HL-60 (cell line): Measurements from ENCODE around the gene GSDMA.
A peak's percentile ranks its signal among the peaks of the same experiment; 100 is the strongest.

Experiments
- DNase-seq, 2 experiments: peaks; one replicate each; pipeline ENCODE4 v3.0.0-alpha.2; 2010 to 2020; ENCODE audit warnings: low read depth in 1 of 2, low spot score in 1 of 2
- H3K27ac ChIP-seq: fragments of 250-450 bp; sonication (Bioruptor Pico); replicated peaks from 2 replicates; pipeline ENCODE4 v1.5.1; 2020; ENCODE audit warnings: mild to moderate bottlenecking, moderate library complexity
- H3K27me3 ChIP-seq: fragments of 250-450 bp; sonication (Bioruptor Pico); 2 replicates; pipeline ENCODE4 v1.5.1; 2021; ENCODE audit warnings: mild to moderate bottlenecking, moderate library complexity; ENCODE audit not compliant: insufficient read depth, poor library complexity, severe bottlenecking
- H3K4me3 ChIP-seq: replicated peaks from 2 replicates; pipeline ENCODE4 v1.5.1; 2011; ENCODE audit warnings: mild to moderate bottlenecking, control low read depth, low read length; ENCODE audit not compliant: insufficient read depth
- GABPA ChIP-seq: IDR thresholded peaks from 2 replicates; pipeline ENCODE4 v1.6.1; 2012; ENCODE audit warnings: low read depth
- POLR2AphosphoS5 ChIP-seq: IDR thresholded peaks from 2 replicates; pipeline ENCODE4 v1.6.1; 2012; ENCODE audit warnings: low read depth
- SPI1 ChIP-seq: IDR thresholded peaks from 2 replicates; pipeline ENCODE4 v1.6.1; 2012; ENCODE audit warnings: low read depth, mild to moderate bottlenecking, borderline replicate concordance
- TF ChIP-seq, protein P1 (sequence below): IDR thresholded peaks from 2 replicates; pipeline ENCODE4 v1.6.1; 2012; ENCODE audit warnings: low read depth; ENCODE audit not compliant: insufficient replicate concordance
- TF ChIP-seq, protein P2 (sequence below): IDR thresholded peaks from one replicate; pipeline ENCODE4 v1.5.1; 2011; ENCODE audit warnings: low read length, control low read depth, inconsistent platforms; ENCODE audit not compliant: insufficient read depth

Gene GSDMA

DNA sequence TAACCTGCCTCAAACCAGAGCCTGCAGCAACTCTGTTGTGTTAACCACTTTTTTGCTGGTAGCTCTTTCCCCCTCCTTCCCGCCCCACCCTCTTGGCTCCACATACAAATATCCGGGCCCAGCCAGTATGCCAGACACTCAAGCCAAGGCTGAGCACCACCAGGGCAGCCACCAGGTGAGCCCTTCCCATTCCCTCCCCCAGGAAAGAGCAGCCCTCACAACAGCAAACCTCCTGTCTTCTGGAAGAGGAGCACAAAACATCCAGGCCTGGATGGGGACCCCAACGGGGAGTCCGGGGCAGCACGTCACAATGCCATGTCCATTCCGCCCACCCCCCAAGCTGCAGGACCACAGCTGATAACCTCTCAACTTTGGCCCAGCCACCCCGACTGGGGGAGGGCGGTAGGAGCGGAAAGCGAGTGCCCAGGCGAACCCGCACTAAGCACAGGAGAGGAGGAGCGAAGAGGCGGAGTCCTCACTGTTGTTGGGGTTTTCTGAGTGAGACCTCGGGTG lies 36.2 kb upstream of the GSDMA start:
- peak overlapping the region; percentile 76 for H3K27ac ChIP-seq
- TF ChIP-seq, protein P1, sequence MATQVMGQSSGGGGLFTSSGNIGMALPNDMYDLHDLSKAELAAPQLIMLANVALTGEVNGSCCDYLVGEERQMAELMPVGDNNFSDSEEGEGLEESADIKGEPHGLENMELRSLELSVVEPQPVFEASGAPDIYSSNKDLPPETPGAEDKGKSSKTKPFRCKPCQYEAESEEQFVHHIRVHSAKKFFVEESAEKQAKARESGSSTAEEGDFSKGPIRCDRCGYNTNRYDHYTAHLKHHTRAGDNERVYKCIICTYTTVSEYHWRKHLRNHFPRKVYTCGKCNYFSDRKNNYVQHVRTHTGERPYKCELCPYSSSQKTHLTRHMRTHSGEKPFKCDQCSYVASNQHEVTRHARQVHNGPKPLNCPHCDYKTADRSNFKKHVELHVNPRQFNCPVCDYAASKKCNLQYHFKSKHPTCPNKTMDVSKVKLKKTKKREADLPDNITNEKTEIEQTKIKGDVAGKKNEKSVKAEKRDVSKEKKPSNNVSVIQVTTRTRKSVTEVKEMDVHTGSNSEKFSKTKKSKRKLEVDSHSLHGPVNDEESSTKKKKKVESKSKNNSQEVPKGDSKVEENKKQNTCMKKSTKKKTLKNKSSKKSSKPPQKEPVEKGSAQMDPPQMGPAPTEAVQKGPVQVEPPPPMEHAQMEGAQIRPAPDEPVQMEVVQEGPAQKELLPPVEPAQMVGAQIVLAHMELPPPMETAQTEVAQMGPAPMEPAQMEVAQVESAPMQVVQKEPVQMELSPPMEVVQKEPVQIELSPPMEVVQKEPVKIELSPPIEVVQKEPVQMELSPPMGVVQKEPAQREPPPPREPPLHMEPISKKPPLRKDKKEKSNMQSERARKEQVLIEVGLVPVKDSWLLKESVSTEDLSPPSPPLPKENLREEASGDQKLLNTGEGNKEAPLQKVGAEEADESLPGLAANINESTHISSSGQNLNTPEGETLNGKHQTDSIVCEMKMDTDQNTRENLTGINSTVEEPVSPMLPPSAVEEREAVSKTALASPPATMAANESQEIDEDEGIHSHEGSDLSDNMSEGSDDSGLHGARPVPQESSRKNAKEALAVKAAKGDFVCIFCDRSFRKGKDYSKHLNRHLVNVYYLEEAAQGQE = no peak
- TF ChIP-seq GABPA (no peak), SPI1 (no peak), POLR2AphosphoS5 (no peak)
- TF ChIP-seq, protein P2, sequence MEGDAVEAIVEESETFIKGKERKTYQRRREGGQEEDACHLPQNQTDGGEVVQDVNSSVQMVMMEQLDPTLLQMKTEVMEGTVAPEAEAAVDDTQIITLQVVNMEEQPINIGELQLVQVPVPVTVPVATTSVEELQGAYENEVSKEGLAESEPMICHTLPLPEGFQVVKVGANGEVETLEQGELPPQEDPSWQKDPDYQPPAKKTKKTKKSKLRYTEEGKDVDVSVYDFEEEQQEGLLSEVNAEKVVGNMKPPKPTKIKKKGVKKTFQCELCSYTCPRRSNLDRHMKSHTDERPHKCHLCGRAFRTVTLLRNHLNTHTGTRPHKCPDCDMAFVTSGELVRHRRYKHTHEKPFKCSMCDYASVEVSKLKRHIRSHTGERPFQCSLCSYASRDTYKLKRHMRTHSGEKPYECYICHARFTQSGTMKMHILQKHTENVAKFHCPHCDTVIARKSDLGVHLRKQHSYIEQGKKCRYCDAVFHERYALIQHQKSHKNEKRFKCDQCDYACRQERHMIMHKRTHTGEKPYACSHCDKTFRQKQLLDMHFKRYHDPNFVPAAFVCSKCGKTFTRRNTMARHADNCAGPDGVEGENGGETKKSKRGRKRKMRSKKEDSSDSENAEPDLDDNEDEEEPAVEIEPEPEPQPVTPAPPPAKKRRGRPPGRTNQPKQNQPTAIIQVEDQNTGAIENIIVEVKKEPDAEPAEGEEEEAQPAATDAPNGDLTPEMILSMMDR = no peak
- H3K27me3 ChIP-seq = no peaks in the 10 kb centered on the region
- DNase-seq = peak; percentile 24 to 69
- peak overlapping the region; percentile 94 for H3K4me3 ChIP-seq

DNA sequence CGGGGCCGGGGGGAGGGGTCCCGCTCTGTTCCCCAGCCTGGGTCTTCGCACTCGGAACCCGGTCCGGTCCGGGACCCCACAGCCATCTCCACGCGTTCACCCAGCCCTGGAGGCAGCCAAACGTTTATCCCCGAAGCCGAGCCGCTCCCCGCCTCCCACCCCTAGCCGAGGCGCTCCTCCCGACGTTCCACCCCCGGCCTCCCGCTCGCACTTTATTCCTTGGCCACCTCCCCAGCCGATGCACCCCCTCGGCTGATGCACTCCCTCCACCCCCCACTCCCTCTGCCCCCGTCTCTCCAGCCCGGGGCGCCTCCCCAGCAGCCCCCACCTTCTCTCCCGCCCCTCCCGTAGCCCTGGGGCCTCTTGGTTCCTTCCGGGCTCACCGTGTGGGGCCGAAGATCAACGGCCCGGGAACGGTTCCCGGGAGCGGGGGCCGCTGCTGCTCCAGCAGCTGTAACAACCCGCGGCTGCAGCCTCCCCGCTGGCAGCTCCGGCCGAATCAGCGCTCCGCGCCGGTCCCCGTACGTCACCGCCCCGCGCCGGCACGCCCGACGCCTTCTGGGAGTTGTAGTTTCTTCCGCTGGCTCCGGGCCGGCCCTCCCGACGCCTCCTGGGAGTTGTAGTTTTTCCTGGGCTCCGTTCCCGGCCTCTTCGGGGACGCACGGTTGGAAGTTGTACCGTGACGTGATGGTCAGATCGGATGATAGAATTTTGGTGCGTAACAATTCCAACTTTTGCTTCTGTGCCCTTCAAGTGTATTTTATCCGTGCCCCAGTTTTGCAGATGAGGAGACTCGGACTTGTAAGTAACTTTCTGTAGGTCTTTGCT lies 35.5 kb upstream of the GSDMA start, which contains the start of the genes LRRC3C and ORMDL3:
Gene LRRC3C, plus strand, starts transcription at position 632 of the 828 bp plus-strand sequence. CDS start 13,792 bp downstream, outside the sequence.
Gene ORMDL3, minus strand, starts transcription at position 501 of the 828 bp plus-strand sequence. CDS start 3,398 bp downstream, outside the sequence.
- H3K27ac ChIP-seq = peak within 1 kb of the TSS; percentile 76
- no peaks in the 10 kb centered on the region for H3K27me3 ChIP-seq
- TF ChIP-seq GABPA (peak; percentile 20; the same call in 1 of the 2 replicates), POLR2AphosphoS5 (peak; percentile 33; the same call in 1 of the 2 replicates), SPI1 (no peak)
- H3K4me3 ChIP-seq = peak within 1 kb of the TSS; percentile 94
- peak; percentile 75 to 92 for DNase-seq

DNA sequence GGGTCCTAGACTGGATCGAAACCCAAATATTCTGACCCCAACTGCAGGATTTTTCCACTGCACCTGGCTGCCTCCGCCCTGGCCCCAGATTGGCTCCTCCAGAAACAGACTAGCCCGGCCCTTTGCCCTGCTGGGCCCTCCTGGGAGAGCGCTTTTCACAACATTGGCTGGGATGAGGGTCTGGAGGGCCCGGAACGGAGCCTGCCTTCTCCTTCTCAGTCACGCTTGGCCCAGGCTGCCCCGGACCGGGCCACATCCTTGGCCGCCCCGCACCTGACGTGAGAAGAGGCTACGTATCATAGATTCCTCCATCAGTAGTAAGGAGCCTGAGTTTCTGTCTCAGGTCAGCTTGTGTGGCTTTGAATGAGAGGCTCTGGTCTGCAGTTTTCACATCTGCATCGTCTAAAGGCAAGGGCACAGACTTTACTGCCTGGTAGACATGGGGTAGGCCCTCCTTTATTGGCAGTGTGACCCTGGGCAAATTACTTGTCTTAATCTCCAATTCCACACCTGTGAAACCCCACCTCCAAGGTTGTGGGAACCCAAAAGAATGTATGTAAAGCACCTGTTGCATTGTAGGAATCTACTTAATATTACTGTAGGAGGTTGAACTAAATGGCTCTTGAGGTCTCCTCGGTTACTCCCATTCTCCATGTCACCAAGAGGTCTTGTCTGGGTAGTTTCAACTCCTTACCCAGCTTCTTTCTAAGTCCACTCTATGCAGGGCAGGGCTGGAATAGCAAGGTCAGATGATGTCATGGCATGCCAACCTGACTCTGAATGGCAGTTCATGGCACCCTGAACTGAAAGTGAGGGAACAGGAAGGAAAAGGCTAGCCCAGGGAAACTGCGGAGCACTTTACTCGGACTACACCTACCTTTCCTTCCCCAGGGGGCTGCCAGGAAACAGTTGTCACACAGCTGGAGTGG lies 34.6 kb upstream of the GSDMA start:
- no peak for TF ChIP-seq GABPA
- no peak for TF ChIP-seq SPI1
- TF ChIP-seq, protein P2 = no peak
- TF ChIP-seq POLR2AphosphoS5 = no peak
- TF ChIP-seq, protein P1 = no peak
- peak overlapping the region; percentile 49 for H3K27ac ChIP-seq
- DNase-seq = no peak
- H3K27me3 ChIP-seq = no peaks in the 10 kb centered on the region
- H3K4me3 ChIP-seq = peak overlapping the region; percentile 94
